SH-SY5Y (cell line): ENCODE data around the gene MALRD1.

Experiments used
- GATA2 ChIP-seq: IDR thresholded peaks from 2 replicates; pipeline ENCODE4 v1.6.1; 2011; ENCODE audit warnings: mild to moderate bottlenecking, low read depth, low read length
- GATA3 ChIP-seq: IDR thresholded peaks from 2 replicates; pipeline ENCODE4 v1.6.1; 2011; ENCODE audit warnings: low read depth, mild to moderate bottlenecking, low read length, moderate library complexity

DNA sequence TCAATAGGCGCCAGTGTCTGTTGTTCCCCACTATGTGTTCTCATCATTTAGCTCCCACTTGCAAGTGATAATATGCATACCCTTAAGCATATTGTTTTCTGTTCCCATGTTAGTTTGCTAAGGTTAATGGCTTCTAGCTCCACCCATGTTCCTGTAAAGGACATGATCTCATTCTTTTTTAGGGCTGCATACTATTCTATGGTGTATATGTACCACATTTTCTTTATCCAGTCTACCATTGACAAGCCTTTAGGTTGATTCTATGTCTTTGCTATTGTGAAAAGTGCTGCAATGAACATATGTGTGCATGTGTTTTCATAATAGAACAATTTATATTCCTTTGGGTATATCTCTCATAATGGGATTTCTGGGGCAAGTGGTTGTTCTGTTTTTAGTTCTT lies 689.8 kb downstream of the MALRD1 start:
- TF ChIP-seq GATA3 (no peak), GATA2 (no peak)
